Stromal cell of bone marrow (primary cell): ENCODE measurements around the gene CAMK1D.
"Not testable (repeated sequence)": the region's sequence is repeated elsewhere in the genome, so short reads cannot be mapped to it uniquely, and the experiment has no call there.

Experiments used
- DNase-seq: peaks from one replicate; pipeline ENCODE4 v3.0.0-alpha.2; 2012; ENCODE audit warnings: low read depth

Gene CAMK1D

GRCh38 chr10:12518024-12518423, 168.7 kb downstream of the CAMK1D start:
- no peak for DNase-seq

GRCh38 chr10:12521423-12521822, 172.1 kb downstream of the CAMK1D start:
- DNase-seq = no peak

- no peak for DNase-seq
Measured at GRCh38 chr10:12526311-12526710, 177.0 kb downstream of the CAMK1D start.

GRCh38 chr10:12529976-12530375, 180.6 kb downstream of the CAMK1D start:
- no peak for DNase-seq

- DNase-seq = no peak
Measured at GRCh38 chr10:12531305-12532220, 182.2 kb downstream of the CAMK1D start.

- no peak for DNase-seq
Measured at GRCh38 chr10:12533151-12533550, 183.8 kb downstream of the CAMK1D start.

- DNase-seq = no peak
Measured at GRCh38 chr10:12533723-12534122, 184.4 kb downstream of the CAMK1D start.

GRCh38 chr10:12534824-12535223, 185.5 kb downstream of the CAMK1D start:
- no peak for DNase-seq

GRCh38 chr10:12535656-12536055, 186.3 kb downstream of the CAMK1D start:
- no peak for DNase-seq

GRCh38 chr10:12538491-12538995, 189.2 kb downstream of the CAMK1D start:
- DNase-seq = no peak

- no peak for DNase-seq
Measured at GRCh38 chr10:12539350-12540164, 190.2 kb downstream of the CAMK1D start.

GRCh38 chr10:12540341-12540781, 191.0 kb downstream of the CAMK1D start:
- no peak for DNase-seq

- no peak for DNase-seq
Measured at GRCh38 chr10:12541446-12542067, 192.2 kb downstream of the CAMK1D start.

GRCh38 chr10:12542133-12542670, 192.9 kb downstream of the CAMK1D start:
- DNase-seq = no peak

GRCh38 chr10:12543589-12543988, 194.2 kb downstream of the CAMK1D start:
- DNase-seq = no peak

GRCh38 chr10:12546160-12546802, 196.9 kb downstream of the CAMK1D start:
- DNase-seq = not testable (repeated sequence)

GRCh38 chr10:12547301-12547771, 198.0 kb downstream of the CAMK1D start:
- DNase-seq = no peak

- DNase-seq = no peak
Measured at GRCh38 chr10:12549297-12549696, 199.9 kb downstream of the CAMK1D start.

GRCh38 chr10:12550994-12551393, 201.6 kb downstream of the CAMK1D start:
- DNase-seq = no peak

- no peak for DNase-seq
Measured at GRCh38 chr10:12556039-12556438, 206.7 kb downstream of the CAMK1D start.

GRCh38 chr10:12559578-12560178, 210.3 kb downstream of the CAMK1D start:
- DNase-seq = no peak
